DMS 273 treated with DMSO at 0.1 percent for 48 hours (cell line): ENCODE data around the gene SIGLEC7.

Source experiments
- DNase-seq: peaks from one replicate; lab custom pipeline; 2025; lab: John Stamatoyannopoulos, UW

Gene SIGLEC7

DNA sequence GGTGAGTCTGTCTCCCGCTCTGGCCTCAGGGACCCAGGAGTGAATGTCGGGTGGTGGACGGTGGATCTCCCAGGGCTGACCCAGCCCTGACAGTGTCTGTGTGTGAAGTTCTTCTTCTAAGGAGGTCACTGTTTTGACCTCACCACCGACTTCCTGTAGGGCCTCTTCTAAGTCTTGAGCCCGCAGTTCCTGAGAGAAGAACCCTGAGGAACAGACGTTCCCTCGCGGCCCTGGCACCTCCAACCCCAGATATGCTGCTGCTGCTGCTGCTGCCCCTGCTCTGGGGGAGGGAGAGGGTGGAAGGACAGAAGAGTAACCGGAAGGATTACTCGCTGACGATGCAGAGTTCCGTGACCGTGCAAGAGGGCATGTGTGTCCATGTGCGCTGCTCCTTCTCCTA, at the start of gene SIGLEC7:
SIGLEC7 (plus strand) TSS at position 183 of the 400 bp plus-strand sequence; CDS start at position 252, 69 bp downstream.
- DNase-seq: no peak

DNA sequence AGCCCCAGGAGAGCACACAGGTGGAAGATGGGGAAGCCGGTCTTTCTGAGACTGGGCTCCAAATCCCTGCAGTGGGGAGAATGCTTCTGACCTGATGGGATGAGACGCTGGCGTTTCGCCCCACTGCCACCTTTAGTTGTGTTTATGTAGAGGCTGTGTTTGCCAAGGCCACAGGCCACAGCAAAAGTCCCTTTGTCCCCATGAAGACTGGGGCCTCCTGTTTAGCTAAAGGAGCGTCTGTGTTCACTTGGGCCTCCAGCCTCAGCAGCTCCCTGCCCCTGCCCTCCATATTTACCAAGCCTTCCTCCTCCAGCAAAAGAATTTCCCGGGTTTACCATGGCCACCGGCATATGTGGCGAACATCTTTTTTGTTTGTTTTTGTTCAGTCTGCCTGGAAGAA, 49.0 kb upstream of the SIGLEC7 start:
- DNase-seq: no peak

- DNase-seq: no peak
Observed at GRCh38 chr19:51093510-51094345, 48.4 kb upstream of the SIGLEC7 start.

GRCh38 chr19:51094696-51095279, 47.3 kb upstream of the SIGLEC7 start:
- DNase-seq: no peak

DNA sequence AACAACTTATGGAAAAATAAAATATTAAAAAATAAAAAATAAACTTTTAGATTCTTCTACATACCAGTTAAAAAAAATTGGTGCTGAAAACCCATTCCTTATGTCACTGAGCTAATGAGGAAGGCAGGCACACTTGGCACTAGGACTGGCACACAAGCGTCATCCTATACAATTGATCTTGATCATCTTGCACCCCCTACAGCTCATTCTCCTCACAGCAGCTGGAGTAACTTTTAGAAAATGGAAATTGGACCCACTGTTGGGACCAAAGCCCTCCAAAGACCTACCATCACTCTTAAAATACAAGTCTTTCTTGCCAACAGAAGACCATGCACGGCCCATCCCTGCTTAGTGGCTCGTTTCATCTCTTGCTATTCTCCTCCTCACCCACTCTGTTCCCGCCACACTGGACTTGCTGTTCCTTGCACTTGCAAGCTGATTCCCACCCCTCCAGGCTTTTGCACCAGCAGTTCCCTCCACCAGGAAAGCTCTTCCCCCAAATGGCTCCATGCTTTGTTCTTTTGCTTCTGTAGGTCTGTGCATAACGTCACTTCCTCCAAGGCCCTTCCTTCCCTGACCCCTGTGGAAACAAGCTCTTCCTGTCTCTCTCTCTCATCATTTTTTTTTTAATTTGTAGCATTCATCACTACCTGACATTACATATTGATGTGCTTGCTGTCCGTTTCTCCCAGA, 45.5 kb upstream of the SIGLEC7 start:
- DNase-seq: no peak

GRCh38 chr19:51097166-51097738, 44.8 kb upstream of the SIGLEC7 start:
- DNase-seq: no peak

GRCh38 chr19:51097796-51098195, 44.3 kb upstream of the SIGLEC7 start:
- no peak for DNase-seq

DNA sequence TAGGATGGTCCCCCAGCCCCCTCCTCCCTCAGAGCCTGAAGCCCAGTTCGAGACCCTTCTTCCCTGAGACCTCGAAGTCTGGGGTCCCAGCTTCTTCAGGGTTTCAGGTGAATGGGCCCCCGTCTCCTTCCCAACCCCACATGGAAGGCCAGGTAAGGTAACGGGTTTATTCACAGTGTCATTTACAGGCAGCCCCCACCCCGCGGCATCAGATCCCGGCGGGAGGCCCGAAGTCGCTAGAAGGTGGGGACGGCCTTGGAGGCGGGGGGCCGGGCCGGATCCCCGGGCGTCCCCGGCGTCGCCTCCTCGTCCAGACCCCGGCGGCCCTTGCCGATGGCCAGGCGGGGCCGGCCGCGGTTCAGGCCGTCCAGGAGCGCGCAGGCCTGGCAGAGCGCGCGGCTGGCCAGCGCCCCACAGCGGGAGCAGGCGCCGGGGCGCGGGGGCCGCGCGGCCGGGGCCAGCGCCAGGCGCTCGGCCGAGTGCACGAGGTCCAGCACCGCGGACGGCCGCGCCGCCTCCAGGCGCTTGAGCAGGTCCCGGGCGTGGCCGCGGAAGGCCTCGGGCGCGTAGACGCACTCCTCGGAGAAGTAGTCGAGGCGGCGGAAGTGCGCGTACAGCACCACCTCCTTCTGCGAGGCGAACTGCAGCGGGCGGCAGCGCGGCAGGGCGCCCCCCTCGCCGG, 43.6 kb upstream of the SIGLEC7 start:
- DNase-seq: no peak

DNA sequence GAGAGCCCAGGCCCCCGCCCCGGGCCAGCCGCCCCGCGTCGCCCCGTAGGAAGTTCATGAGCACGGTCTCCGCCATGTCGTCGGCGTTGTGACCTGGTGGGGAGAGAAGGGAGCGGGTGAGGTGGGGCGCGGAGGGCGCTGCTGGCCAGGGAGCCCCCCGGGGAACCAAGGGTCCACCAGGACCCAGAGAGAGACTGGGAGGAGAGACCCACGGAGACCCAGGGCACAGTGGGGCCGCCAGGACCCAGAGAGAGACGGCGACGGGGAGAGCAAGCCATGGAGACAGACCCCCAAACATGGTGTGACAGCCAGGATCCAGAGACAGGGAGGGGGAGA, 43.1 kb upstream of the SIGLEC7 start:
- DNase-seq: no peak

- DNase-seq: no peak
Observed at GRCh38 chr19:51100601-51101000, 41.5 kb upstream of the SIGLEC7 start.

GRCh38 chr19:51101171-51101865, 40.8 kb upstream of the SIGLEC7 start:
- DNase-seq: no peak

DNA sequence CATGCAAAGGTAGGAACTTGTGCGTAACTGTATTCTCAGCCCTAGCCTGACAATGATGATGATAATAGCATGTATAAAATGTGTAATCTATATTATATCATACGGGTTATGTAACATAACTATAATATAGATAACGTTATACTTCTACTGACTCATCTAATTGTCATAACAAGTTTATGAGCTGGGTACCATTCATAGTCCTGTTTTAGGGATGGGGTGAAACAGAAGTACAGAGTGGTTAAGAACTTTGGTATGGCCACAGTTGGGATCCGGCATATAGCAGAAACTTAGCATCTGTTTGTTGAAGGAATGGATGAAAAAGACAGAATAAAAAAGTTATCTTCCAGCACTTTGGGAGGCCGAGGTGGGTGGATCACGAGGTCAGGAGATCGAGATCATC, 39.1 kb upstream of the SIGLEC7 start:
- no peak for DNase-seq

DNA sequence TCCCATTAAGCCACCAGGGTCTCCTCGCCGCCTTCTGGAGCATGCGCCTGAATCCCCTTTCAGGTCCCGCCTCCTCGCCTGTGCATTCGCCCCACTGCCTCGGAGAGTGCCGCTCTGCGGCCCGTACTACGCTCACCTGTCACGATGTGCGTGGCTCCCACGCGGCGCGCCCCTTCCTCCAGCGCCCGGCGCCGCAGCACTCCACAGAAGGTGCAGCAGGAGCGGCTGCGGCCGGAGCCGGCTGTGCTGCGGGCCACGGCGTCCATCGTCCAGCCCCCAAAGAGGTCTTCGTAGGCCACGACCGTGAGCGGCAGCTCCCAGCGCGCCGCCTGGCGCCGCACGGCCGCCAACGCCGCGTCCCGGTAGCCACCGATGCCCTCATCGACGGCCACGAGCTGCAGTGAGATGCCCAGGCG, 38.2 kb upstream of the SIGLEC7 start:
- no peak for DNase-seq

DNA sequence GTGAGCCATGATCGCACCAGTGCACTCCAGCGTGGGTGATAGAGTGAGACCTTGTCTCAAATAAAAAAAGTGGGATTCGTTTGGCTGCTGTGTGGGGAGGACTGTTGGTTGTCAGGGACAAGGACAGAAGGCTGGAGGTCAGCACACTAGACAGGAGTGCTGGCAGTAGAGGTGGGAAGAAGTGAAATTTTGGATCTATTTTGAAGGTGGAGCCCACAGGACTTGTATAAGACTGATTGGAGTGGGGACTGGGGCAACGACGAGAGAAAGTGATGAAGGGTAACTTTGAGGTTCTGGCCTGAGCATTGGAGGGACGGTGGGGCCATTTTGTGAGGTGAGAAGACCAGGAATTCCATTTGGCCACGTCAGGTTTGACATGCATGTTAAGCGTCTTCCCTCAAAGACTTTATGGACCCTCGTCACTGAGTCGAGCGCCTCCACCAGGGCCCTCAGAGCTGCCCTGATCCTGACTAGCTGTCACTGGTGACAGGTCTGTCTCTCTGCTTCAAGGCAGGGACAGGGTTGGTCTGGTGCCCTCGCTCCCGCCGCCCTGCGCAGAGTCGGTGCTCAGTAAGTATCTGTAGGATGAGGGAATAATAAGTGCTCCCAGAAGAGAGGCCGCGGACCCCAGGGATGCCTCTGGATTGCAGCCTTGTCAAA, 34.6 kb upstream of the SIGLEC7 start:
- DNase-seq: no peak

- peak; percentile 98 for DNase-seq
Observed at GRCh38 chr19:51108066-51108804, 33.9 kb upstream of the SIGLEC7 start, which contains the start of gene CTU1. TSS of gene CTU1 (minus strand) at chr19:51108409. CDS start at chr19:51104569, 3,840 bp downstream.

- no peak for DNase-seq
Observed at GRCh38 chr19:51108805-51109146, 33.3 kb upstream of the SIGLEC7 start.

DNA sequence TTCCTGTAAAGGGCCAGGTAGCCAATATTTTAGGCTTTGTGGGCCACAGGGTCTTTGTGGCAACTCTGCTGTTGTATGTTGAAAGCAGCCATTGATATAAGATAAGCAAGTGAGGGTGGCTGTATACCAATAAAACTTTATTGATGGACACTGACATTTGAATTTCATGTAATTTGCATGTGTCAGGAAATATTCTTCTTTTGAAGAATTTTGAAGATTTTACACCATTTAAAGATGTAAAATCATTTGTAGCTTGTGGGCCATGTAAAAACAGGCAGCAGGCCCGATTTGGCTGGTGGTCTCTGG, 31.5 kb upstream of the SIGLEC7 start:
- DNase-seq: no peak

DNA sequence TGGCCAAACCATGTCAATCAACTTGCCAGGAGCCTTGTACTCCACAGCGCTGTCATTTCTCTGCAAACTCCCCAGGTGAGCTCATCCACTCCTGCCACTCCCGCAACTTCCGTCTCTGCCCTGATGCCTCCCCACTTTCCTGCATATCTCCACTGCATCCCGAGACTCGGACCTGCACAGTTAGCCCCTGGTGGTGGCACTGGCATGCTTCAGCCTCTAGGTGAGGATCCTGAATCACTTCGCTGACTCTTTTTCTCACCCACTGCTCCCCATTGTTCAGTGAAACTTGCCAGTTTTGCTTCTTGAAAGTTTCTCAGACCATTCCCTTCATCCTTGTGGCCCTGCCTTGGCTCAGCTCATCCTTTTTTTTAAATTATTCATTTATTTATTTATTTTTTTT, 30.5 kb upstream of the SIGLEC7 start:
- no peak for DNase-seq

- no peak for DNase-seq
Observed at GRCh38 chr19:51114087-51114729, 27.9 kb upstream of the SIGLEC7 start.

GRCh38 chr19:51116736-51117286, 25.3 kb upstream of the SIGLEC7 start:
- no peak for DNase-seq
